ENCODE measurements around the gene POLR1H. TPM values are rescaled to one million over a fixed set of nuclear protein-coding genes. Genes with fewer than 3 reads are reported as not detected.
A peak's percentile ranks its signal among the peaks of the same experiment; 100 is the strongest.
"Not testable (repeated sequence)": the region's sequence is repeated elsewhere in the genome, so short reads cannot be mapped to it uniquely, and the experiment has no call there.

POLR1H gene, protein sequence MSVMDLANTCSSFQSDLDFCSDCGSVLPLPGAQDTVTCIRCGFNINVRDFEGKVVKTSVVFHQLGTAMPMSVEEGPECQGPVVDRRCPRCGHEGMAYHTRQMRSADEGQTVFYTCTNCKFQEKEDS
- 10 to 100 TPM; 18.9 to 33.5 (median 23.3) TPM for polyA plus RNA-seq (ENCODE audit: insufficient read length in 10 of 10)
- long read RNA-seq, donor 1, transcript ZNRD1-201 (4 exons, 864 nt) = minor isoform, 5 of 18 reads
- long read RNA-seq, donor 1, transcript ZNRD1-202 (5 exons, 743 nt) = major isoform, 8 of 18 reads
- long read RNA-seq, donor 1, partial matches to known transcripts = 0 of 18 reads
- long read RNA-seq, donor 1, other reads (novel, unspliced or antisense) = 0 of 18 reads
- long read RNA-seq, donor 2, transcript ZNRD1-201 (4 exons, 864 nt) = minor isoform, 5 of 17 reads
- long read RNA-seq, donor 2, transcript ZNRD1-202 (5 exons, 743 nt) = major isoform, 8 of 17 reads
- long read RNA-seq, donor 2, partial matches to known transcripts = 0 of 17 reads
- long read RNA-seq, donor 2, other reads (novel, unspliced or antisense) = 0 of 17 reads
- long read RNA-seq, donor 3 = 0 reads
- long read RNA-seq, donor 4, transcript ZNRD1-202 (5 exons, 743 nt) = major isoform, 6 of 15 reads
- long read RNA-seq, donor 4, transcript ZNRD1-201 (4 exons, 864 nt) = minor isoform, 5 of 15 reads
- long read RNA-seq, donor 4, partial matches to known transcripts = 0 of 15 reads
- long read RNA-seq, donor 4, other reads (novel, unspliced or antisense) = 0 of 15 reads
- long read RNA-seq, donor 5, transcript ZNRD1-202 (5 exons, 743 nt) = major isoform, 5 of 12 reads
- long read RNA-seq, donor 5, partial matches to known transcripts = 0 of 12 reads
- long read RNA-seq, donor 5, other reads (novel, unspliced or antisense) = 0 of 12 reads
- long read RNA-seq, donor 6, transcript ZNRD1-201 (4 exons, 864 nt) = minor isoform, 7 of 21 reads
- long read RNA-seq, donor 6, transcript ZNRD1-202 (5 exons, 743 nt) = major isoform, 12 of 21 reads
- long read RNA-seq, donor 6, partial matches to known transcripts = 0 of 21 reads
- long read RNA-seq, donor 6, other reads (novel, unspliced or antisense) = 0 of 21 reads
- long read RNA-seq, donor 7, partial matches to known transcripts = 0 of 6 reads
- long read RNA-seq, donor 7, other reads (novel, unspliced or antisense) = 0 of 6 reads
- long read RNA-seq, donor 8, transcript ZNRD1-201 (4 exons, 864 nt) = major isoform, 6 of 11 reads
- long read RNA-seq, donor 8, partial matches to known transcripts = 0 of 11 reads
- long read RNA-seq, donor 8, other reads (novel, unspliced or antisense) = 0 of 11 reads
- long read RNA-seq, donor 9, partial matches to known transcripts = 0 of 2 reads
- long read RNA-seq, donor 9, other reads (novel, unspliced or antisense) = 0 of 2 reads

DNA sequence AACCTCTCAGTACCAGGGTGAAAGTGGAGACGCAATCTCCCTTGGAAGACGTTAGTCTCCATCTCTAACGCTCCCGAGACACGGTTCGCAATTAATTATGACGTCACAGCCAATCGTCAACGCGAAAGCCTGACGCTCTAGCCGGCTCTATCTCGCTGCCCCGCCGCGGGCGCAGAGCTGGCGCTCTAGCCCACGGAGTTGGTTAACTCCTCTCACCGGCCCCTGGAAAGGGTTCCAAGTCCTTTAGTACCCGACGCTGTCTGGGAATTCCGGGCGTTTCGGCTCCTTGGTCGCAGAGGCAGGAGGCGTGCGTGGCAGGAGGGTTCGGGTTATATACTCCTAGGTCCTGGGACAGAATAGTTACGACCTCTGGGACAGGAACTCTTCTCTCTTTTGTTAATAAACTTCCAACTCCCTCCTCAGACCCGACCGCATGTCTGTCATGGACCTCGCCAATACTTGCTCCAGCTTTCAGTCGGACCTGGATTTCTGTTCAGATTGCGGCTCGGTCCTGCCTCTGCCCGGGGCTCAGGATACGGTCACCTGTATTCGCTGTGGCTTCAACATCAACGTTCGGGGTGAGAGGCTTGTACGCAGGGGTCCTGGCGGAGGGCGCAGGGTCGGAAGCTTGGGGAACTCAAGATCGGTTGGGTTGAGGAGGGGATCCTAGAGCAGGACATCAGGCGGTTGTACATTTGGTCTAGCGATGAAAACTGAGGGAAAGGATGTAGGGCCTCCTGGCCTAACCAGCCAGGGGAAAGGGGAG, at the start of gene POLR1H:
Gene POLR1H, plus strand, starts transcription at position 174 of the 766 bp plus-strand sequence. Its CDS starts 260 bp downstream, at position 434.
- peak; percentile 96 to 98 (median 97) for DNase-seq

DNA sequence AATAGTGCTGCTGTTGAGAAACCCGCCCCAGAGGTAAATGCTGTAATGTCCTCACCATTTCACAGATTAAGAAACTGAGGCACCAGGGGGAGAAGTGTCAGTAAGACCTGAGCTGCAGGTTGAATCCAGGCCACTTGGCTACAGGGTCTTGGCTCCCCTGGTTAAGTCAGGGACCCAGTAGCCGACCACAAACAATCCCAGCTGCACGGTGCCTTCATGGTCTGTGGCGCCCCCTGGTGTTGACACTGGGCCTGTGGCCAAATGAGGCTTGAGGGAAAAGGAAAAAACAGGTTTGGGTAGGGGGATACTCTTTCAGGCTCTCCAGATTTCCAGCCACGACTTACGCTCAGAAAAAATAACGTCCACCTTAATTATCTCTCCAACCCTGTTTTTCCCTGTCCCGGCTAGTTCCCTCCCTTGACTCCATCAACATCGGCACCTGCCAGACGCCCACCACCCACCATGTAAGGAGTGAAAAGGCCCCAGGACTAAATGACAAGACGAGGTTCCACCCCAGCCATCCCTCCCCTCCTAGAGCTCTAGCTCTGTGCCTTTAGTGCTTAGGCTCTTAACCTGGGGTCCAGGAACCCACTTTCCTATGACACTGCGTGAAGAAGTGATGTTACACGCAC, 47.7 kb upstream of the POLR1H start:
- peak in 2 of 3 donors; percentile 3 to 11 for DNase-seq

DNA sequence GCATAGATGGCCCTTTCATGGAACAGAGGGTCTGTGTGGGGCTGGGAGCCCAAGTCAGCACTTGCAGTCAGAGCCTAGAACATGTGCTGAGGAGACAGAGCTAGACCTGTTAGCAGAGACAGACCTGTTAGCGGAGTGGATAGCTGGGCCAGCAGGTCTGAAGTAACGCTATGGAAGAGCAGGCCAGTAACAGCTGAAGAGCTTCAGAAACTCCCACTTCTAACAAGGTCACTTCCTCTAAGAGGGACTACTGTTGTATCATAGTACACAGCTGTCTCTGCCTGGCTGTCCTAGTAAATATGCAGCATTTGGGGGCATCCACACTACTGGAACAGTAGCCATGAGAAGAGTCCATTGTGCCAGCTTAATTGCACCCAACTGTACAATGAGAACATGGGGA, 41.2 kb upstream of the POLR1H start:
- DNase-seq = no peak

DNA sequence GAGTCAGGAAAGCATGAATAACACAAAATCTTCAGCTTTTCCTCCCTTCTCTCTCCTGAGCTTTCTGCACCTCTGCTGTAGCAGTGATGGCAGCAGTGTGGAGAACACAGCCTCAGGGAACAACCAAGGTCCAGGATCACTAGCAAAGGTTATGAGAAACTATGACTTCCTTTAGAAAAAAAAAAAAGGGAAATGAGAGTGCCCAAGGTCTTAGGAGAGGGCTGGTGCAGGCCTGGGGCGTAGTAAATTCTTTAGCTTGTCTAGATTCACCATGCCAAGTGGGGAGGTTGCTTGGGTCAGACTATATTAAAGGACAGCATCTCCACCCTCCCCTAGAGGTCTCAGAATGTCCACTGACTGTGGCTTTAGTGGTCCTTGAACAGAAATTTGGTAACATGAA, 40.4 kb upstream of the POLR1H start:
- no peak for DNase-seq

DNA sequence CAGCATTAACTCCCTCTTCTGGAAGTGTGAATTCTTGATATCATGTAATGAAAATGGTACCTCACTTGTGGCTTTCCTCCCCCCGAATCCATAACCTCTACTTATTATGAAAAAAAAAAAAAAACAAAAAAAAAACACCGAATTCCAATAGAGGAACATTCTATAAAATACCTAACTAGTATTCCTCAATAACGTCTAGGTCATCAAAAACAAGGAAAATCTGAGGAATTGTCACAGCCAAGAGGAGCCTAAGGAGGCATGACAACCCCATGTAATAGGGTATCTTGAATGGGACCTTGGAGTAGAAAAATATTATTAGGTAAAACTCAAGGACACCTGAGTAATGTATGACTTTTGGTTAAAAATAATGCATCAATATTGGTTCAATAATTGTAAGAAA, 38.9 kb upstream of the POLR1H start:
- no peak for DNase-seq

DNA sequence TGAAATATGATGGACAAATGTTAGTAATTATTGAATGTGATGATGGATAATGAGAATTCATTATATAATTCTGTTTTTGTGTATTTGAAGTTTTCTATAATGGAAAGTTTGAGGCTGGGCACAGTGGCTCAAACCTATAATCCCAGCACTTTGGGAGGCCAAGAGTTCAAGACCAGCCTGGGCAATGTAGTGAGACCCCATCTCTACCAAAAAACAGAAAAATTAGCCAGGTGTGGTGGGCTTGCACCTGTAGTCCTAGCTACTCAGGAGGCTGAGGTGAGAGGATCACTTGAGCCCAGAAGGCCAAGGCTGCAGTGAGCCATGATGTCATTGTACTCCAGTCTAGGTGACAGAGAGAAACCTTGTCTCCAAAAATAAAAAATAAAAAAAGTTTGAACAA, 38.4 kb upstream of the POLR1H start:
- not testable (repeated sequence) for DNase-seq

DNA sequence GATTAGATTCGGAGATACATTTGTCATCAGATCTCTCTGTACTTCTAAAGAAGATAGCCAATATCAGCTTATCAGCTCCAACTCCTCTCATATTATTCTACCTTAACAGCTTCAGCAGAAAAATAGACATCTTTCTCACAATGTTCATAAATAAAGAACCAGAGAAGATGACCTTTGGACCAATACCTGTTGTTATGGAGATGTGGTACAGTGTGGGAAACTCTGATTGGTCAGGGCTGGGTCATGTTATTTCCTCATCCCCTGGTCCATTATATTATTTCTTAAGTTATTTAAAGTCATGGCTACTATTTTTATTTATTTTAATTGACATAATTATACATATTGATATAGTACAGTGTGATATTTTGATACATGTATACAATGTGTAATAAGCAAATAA, 35.9 kb upstream of the POLR1H start:
- DNase-seq = no peak

DNA sequence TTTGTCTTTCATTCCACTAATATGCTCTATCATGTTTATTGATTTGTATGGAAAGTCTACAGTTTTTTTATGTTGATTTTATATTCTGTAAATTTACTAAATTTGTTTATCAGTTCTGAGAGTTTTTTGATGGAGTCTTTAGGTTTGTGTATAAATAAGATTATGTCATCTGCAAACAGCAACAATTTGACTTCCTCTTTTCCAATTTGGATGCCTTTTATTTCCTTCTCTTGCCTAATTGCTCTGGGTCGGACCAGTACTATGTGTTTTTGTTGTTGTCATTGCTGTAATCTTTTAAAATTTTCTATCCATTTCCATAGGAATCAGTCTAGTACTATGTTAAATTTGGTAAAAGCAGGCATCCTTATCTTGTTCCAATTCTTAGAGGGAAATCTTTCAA, 31.5 kb upstream of the POLR1H start:
- no peak for DNase-seq

DNA sequence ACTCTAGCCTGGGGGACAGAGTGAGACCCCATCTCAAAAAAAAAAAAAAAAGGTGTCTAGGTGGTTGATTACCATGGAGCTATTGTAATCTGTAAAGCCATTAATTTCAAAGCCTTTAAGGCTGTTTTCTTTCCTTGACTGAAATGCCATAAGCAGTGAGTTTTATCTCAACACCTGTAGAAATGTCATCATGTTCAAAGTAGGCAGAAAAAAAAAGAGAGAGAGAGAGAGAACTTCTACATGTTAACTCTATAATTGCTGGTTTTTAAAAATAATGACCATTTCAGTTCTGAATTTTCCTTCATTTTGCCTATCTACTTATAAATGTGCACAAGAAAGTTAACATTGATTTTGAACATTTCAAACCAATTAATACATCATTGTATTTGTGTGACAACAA, 29.7 kb upstream of the POLR1H start:
- no peak for DNase-seq

DNA sequence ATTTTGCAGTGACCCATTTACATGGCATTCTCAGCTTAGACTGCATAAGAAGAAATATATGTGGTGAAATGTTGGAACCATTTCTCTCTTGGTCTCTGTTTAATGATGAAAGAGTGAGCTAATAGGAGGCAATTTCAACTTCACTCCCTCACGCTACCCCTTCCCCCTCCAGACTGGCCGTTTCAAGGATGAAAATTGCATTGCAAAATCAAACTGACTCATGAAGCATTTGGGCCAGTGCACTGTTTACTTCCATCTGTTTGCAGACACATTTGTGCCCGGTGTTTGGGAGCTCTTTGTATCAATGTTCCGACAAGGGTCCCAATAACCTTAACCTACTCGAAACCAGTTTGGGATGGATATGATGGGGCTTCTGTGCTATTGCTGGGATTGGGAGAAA, 27.6 kb upstream of the POLR1H start:
- DNase-seq = not testable (repeated sequence)

DNA sequence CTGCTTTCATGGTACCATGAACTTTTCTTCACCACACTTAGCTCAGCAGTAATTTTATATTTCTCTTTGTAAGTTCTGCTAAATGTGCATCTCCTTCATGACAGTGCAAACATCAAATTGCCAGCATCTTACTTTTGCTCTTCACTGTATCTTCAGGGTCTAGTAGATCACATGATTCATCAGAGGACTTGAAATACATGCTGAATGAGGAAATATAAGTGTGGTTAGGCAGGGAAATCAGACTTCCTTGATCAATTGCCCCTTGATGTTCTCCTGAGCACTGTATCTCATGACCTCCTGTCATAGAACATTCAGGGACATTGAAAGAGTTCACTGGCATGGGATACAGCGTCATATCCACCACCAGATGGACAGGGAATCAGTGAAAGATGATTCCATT, 25.3 kb upstream of the POLR1H start:
- DNase-seq = no peak

DNA sequence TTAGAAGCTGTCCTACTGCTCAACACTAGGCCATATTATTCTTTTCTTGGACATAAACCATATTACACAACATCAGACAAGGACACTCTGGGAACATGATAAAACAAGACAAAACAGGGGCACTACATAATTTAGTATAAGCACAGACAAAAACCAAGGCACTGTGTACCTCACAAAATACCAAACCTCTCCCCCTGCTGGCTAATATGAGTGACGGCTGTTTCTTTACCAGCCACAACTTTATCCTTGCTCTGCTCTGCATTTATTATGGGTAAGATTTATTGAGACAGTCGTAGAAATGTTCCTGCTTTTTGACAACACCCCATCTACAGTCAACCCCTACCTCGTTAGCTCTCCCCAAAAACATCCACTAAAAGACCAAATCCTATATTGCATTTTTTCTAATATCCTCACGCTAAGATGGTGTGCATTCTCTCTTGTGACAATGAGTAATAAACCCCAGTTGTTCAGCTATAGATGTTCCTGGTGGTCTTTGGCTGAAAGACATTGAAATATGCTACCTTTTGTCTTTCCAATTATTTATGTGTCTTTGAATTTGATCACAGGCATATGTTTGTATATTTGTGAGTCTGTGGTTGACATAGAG, 23.8 kb upstream of the POLR1H start:
- DNase-seq = no peak

DNA sequence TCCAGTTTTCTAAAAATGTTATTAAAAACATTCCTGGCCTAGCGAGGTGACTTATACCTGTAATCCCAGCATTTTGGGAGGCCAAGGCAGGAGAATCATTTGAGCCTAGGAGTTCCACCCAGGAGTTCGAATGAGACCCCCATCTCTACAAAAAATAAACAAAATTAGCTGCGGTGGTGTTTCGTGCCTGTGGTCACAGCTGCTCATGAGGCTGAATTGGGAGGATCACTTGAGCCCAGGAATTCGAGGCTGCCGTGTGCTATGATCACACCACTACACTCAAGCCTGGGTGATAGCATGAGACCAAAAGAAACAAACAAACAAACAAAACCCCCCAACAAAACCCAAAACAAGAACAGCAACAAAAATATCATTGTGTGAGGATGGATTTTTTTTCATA, 19.8 kb upstream of the POLR1H start:
- DNase-seq = no peak

DNA sequence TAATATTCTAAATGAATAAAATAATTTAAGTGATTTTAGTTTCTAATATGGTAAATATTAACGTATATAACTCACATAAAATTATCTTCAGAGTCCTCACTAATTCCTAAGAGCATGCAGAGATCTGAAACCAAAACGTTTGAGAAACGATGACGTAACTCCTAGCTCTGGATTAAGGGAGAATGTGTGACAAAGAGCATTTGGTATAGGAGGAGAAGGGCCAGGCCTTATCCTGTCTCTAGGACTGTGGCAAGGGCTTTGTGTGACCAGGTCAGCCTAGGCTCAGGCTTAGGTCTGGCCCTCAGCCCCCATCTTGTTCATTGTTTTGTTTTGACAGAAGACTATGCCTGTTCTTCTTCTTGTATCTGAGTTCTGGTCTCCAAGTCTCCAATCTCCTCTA, 19.2 kb upstream of the POLR1H start:
- no peak for DNase-seq

DNA sequence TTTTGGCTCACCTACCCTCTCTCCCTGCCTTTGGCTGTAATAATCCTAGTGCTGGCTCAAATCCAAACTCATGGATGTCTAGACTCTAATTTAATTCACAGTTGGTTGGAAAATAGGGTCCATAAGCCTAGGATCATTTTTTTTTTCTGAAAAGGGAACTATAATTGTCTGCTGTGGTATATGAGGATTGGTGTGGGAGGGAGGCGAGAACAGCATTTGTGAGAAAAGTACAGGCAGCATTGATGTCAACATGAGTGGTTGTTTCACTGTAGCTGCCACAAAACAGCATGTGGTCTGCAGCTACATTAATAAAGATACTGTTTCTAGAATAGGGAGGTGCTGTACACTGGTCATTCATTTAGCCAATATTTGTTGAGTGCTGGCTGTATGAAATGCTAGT, 18.6 kb upstream of the POLR1H start:
- DNase-seq = no peak

DNA sequence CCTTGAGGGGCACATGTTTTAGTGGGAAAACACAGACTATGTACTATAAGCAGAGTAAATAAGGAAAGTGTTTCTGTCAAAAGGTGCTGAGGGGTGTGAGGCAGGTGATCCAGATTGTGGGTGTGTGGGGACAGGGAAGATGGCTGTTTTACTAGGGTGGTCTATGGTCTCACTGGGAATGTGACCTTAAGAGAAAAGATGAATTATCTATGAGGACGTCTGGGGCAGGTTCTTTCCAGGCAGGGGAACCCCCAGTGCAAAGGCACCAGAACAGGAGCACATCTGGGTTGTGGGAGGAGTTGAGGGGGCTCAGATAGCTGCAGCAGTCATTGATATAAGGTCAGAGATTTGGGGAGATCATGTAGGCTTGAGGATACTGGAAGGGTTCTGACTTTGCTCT, 18.2 kb upstream of the POLR1H start:
- no peak for DNase-seq

DNA sequence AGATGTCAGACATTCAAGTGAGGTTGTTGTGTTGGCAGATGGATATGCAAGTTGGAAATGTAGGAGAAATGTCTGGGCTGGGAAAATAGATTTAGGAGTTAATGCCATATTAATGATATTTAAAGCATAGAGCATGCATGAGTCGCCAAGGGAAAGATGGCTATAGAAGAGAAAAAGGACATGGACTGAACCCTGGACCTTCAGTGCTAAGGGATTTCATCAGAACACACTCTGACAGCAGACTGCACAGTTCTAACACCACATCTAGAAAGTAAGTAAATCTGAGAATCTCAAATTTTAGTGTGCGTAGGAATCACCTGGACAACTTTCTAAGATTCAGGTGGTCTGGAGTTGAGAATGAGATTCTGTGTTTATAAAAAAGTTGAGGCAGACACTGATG, 17.3 kb upstream of the POLR1H start:
- no peak for DNase-seq

DNA sequence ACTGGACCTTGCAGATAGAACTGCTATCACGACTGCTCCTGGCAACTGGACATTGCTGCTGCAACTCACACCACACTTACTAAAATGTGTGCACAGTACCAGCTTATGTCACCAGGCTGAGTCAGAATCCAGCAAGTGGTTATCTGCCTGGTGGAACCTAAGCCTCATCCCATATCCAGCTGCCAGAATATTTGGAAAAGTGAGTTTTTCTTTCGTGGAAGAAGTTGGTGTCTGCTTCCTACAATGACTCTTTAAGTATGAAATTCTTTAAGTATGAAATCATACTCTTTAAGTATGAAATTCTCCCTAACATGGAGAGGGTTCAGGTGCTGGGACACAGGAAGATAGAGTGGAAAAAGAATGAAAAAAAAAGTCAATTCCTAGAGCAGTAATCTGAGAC, 16.4 kb upstream of the POLR1H start:
- DNase-seq = peak in 1 of 3 donors; percentile 38

DNA sequence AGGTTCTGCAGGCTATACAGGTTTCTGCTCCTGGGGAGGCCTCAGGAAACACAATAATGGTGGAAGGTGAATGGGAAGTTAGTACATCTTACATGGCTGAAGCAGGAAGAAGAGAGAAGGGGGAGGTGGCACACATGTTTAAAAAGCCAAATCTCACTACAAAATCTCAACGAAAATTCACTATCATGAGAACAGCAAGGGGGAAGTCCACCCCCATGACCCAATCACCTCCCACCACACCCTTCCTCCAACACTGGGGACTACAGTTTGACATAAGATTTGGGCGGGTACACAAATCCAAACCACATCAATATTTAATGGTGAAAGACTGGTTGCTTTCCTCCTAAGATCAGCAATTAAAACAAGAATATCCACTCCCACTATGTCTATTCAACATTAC, 13.8 kb upstream of the POLR1H start:
- DNase-seq = no peak

DNA sequence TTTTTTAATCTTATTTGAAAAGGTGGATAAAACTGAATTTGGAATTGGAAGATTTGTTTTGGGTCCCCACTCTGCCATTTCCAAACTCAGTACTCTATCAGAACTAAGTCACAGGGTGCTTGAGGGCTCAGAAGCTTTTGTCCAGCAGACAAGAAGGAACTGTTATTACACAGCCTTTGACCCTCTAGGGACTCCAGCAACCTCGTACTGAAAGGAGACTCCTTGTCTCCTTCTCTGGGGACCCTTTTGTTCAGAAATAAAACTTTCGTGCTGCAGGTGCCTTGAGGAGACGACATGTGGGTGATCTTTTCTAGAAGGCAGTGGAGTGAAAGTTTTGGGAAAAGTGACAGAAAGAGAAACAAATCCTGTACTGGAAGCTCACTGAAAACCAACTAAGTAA, 7.4 kb upstream of the POLR1H start:
- no peak for DNase-seq
